ENCODE results near the gene RAX. TPM values are rescaled to one million over a fixed set of nuclear protein-coding genes. Genes with fewer than 3 reads are reported as not detected.

Gene RAX
- total RNA-seq, 1 donor from 2014 or later: not detected

GRCh38 chr18:59272221-59272888 lies 899 bp downstream of the RAX start:
- DNase-seq (ENCODE audit: low read depth): no peak
- Histone ChIP-seq H3K4me3 (ENCODE audit: low read depth, low read length) (no peak overlapping the region), H3K27me3 (ENCODE audit: control insufficient read depth, insufficient read depth, low read length) (peaks cover 90% of the 10 kb centered on the region), H3K36me3 (ENCODE audit: control insufficient read depth, insufficient read depth, low read length) (no peaks in the 10 kb centered on the region)
- TF ChIP-seq CTCF (IDR thresholded peaks at IDR 0.05; ENCODE audit: insufficient read depth, low read length, poor library complexity, severe bottlenecking): no peak

- DNase-seq (ENCODE audit: low read depth): no peak
- TF ChIP-seq CTCF (IDR thresholded peaks at IDR 0.05; ENCODE audit: insufficient read depth, low read length, poor library complexity, severe bottlenecking): no peak
- no peaks in the 10 kb centered on the region for H3K36me3 ChIP-seq (ENCODE audit: control insufficient read depth, insufficient read depth, low read length)
- peaks cover 95% of the 10 kb centered on the region for H3K27me3 ChIP-seq (ENCODE audit: control insufficient read depth, insufficient read depth, low read length)
- no peak overlapping the region for H3K4me3 ChIP-seq (ENCODE audit: low read depth, low read length)
Measured at GRCh38 chr18:59271606-59272220, 1.5 kb downstream of the RAX start.

- Histone ChIP-seq H3K4me3 (ENCODE audit: low read depth, low read length) (no peak overlapping the region), H3K27me3 (ENCODE audit: control insufficient read depth, insufficient read depth, low read length) (peaks cover 95% of the 10 kb centered on the region), H3K36me3 (ENCODE audit: control insufficient read depth, insufficient read depth, low read length) (no peaks in the 10 kb centered on the region)
- no peak for DNase-seq (ENCODE audit: low read depth)
- TF ChIP-seq CTCF (IDR thresholded peaks at IDR 0.05; ENCODE audit: insufficient read depth, low read length, poor library complexity, severe bottlenecking): no peak
Measured at GRCh38 chr18:59270689-59271257, 2.5 kb downstream of the RAX start.

GRCh38 chr18:59269563-59270119 lies 3.6 kb downstream of the RAX start:
- Histone ChIP-seq H3K4me3 (ENCODE audit: low read depth, low read length) (no peak overlapping the region), H3K36me3 (ENCODE audit: control insufficient read depth, insufficient read depth, low read length) (no peaks in the 10 kb centered on the region), H3K27me3 (ENCODE audit: control insufficient read depth, insufficient read depth, low read length) (peaks cover 96% of the 10 kb centered on the region)
- no peak for TF ChIP-seq CTCF (IDR thresholded peaks at IDR 0.05; ENCODE audit: insufficient read depth, low read length, poor library complexity, severe bottlenecking)
- no peak for DNase-seq (ENCODE audit: low read depth)

- Histone ChIP-seq H3K36me3 (ENCODE audit: control insufficient read depth, insufficient read depth, low read length) (no peaks in the 10 kb centered on the region), H3K4me3 (ENCODE audit: low read depth, low read length) (no peak overlapping the region), H3K27me3 (ENCODE audit: control insufficient read depth, insufficient read depth, low read length) (peaks cover 96% of the 10 kb centered on the region)
- TF ChIP-seq CTCF (IDR thresholded peaks at IDR 0.05; ENCODE audit: insufficient read depth, low read length, poor library complexity, severe bottlenecking): no peak
- DNase-seq (ENCODE audit: low read depth): no peak
Measured at GRCh38 chr18:59268721-59269562, 4.3 kb downstream of the RAX start.

All from kidney epithelial cell (primary cell).